WTC11 (cell line): ENCODE measurements around the gene KRT222. TPM values are rescaled to one million over a fixed set of nuclear protein-coding genes. Genes with fewer than 3 reads are reported as not detected.

ENCODE experiments used
- ATAC-seq: fragments of 200-7000 bp; cut with Tn5 transposase; 2 replicates; pipeline ENCODE4 v1.10.0; 2021; ENCODE audit warnings: mild to moderate bottlenecking, moderate library complexity
- CTCF ChIA-PET: fragments of 300-600 bp; sonication (Branson Sonifier 250); formaldehyde crosslinking; loops from one replicate; lab custom pipeline; 2021; ENCODE audit warnings: antibody characterized with exemption; lab: Charles Lee
- POLR2A ChIA-PET: fragments of 350-600 bp; sonication (Branson Sonifier 250); formaldehyde crosslinking; loops from one replicate; lab custom pipeline; 2021; ENCODE audit warnings: antibody characterized with exemption; lab: Charles Lee
- DNase-seq: peaks from one replicate; pipeline ENCODE4 v3.0.0; 2021; ENCODE audit warnings: low spot score
- H3K27ac Mint-ChIP-seq: 2 replicates; pipeline ENCODE4 v1.8.0; 2021; ENCODE audit warnings: mixed read lengths
- H3K27me3 Mint-ChIP-seq: 2 replicates; pipeline ENCODE4 v1.8.0; 2021; ENCODE audit warnings: low read depth, mild to moderate bottlenecking, moderate library complexity, mixed read lengths
- H3K36me3 Mint-ChIP-seq: 2 replicates; pipeline ENCODE4 v1.8.0; 2021; ENCODE audit warnings: mixed read lengths
- H3K4me1 Mint-ChIP-seq: 2 replicates; pipeline ENCODE4 v1.8.0; 2022; ENCODE audit warnings: mixed read lengths
- H3K4me3 Mint-ChIP-seq: 2 replicates; pipeline ENCODE4 v1.8.0; 2021; ENCODE audit warnings: mild to moderate bottlenecking, moderate library complexity, mixed read lengths
- H3K9me3 Mint-ChIP-seq: 2 replicates; pipeline ENCODE4 v1.8.0; 2021; ENCODE audit warnings: mixed read lengths
- CBFB ChIP-seq: sonication (generic); formaldehyde crosslinking; IDR thresholded peaks from 2 replicates; pipeline ENCODE4 v1.8.1; 2022; ENCODE audit warnings: mild to moderate bottlenecking, low read depth, missing genetic modification reagents
- CDX4 ChIP-seq: fragments of 250-450 bp; sonication (Bioruptor Pico); IDR thresholded peaks from 2 replicates; pipeline ENCODE4 v1.9.0; 2021; ENCODE audit warnings: moderate library complexity, mild to moderate bottlenecking, inconsistent platforms, borderline replicate concordance
- CREM ChIP-seq: sonication (generic); formaldehyde crosslinking; IDR thresholded peaks from 2 replicates; pipeline ENCODE4 v1.8.1; 2022; ENCODE audit warnings: mild to moderate bottlenecking, missing genetic modification reagents, moderate library complexity
- CTCF ChIP-seq: fragments of 200-600 bp; IDR thresholded peaks from 2 replicates; pipeline ENCODE4 v1.8.0; 2022; ENCODE audit warnings: antibody characterized with exemption
- EMX1 ChIP-seq: fragments of 250-450 bp; sonication (Bioruptor Pico); IDR thresholded peaks from 2 replicates; pipeline ENCODE4 v1.8.0; 2021; ENCODE audit warnings: mild to moderate bottlenecking
- ESRRA ChIP-seq: sonication (generic); formaldehyde crosslinking; IDR thresholded peaks from 2 replicates; pipeline ENCODE4 v1.8.1; 2022; ENCODE audit warnings: mild to moderate bottlenecking, missing genetic modification reagents, borderline replicate concordance
- ETV6 ChIP-seq: sonication (generic); formaldehyde crosslinking; IDR thresholded peaks from 2 replicates; pipeline ENCODE4 v1.8.1; 2022; ENCODE audit warnings: mild to moderate bottlenecking, missing genetic modification reagents
- GABPB1 ChIP-seq: sonication (generic); formaldehyde crosslinking; IDR thresholded peaks from 2 replicates; pipeline ENCODE4 v1.8.1; 2023; ENCODE audit warnings: mild to moderate bottlenecking, missing genetic modification reagents
- HMGA2 ChIP-seq: fragments of 250-450 bp; sonication (Bioruptor Pico); IDR thresholded peaks from 2 replicates; pipeline ENCODE4 v1.4.0; 2021; ENCODE audit warnings: mild to moderate bottlenecking, moderate library complexity
- NR3C1 ChIP-seq: sonication (generic); formaldehyde crosslinking; conservative IDR thresholded peaks from 2 replicates; pipeline ENCODE4 v1.8.1; 2023; ENCODE audit warnings: low read depth, mild to moderate bottlenecking, missing genetic modification reagents
- SP1 ChIP-seq: sonication (generic); formaldehyde crosslinking; conservative IDR thresholded peaks from 2 replicates; pipeline ENCODE4 v1.8.1; 2022; ENCODE audit warnings: missing genetic modification reagents
- ZMAT4 ChIP-seq: fragments of 250-450 bp; sonication (Bioruptor Pico); IDR thresholded peaks from 2 replicates; pipeline ENCODE4 v1.9.0; 2021; ENCODE audit warnings: mild to moderate bottlenecking
- ZNF281 ChIP-seq: sonication (generic); formaldehyde crosslinking; IDR thresholded peaks from 2 replicates; pipeline ENCODE4 v1.8.0; 2023; ENCODE audit warnings: mild to moderate bottlenecking, missing genetic modification reagents
- ZNF396 ChIP-seq: fragments of 250-450 bp; sonication (Bioruptor Pico); IDR thresholded peaks from 2 replicates; pipeline ENCODE4 v1.8.0; 2021; ENCODE audit warnings: mild to moderate bottlenecking, moderate library complexity, borderline replicate concordance
- ZNF416 ChIP-seq: fragments of 250-450 bp; sonication (Bioruptor Pico); IDR thresholded peaks from 2 replicates; pipeline ENCODE4 v1.9.0; 2021; ENCODE audit warnings: mild to moderate bottlenecking, inconsistent platforms
- ZNF425 ChIP-seq: fragments of 250-450 bp; sonication (Bioruptor Pico); conservative IDR thresholded peaks from 2 replicates; pipeline ENCODE4 v1.9.0; 2021; ENCODE audit warnings: mild to moderate bottlenecking
- total RNA-seq: library from RNA; stranded (reverse); gene quantifications from 3 replicates; pipeline ENCODE4 v1.2.3, GENCODE V29; 2021
- TF ChIP-seq, protein P1 (sequence below): sonication (generic); formaldehyde crosslinking; IDR thresholded peaks from 2 replicates; pipeline ENCODE4 v1.8.1; 2022; ENCODE audit warnings: mild to moderate bottlenecking, moderate library complexity, missing genetic modification reagents
- TF ChIP-seq, protein P2 (sequence below): sonication (generic); formaldehyde crosslinking; IDR thresholded peaks from 2 replicates; pipeline ENCODE4 v1.8.1; 2022; ENCODE audit warnings: low read depth, mild to moderate bottlenecking, moderate library complexity, missing genetic modification reagents, borderline replicate concordance

KRT222 gene
- total RNA-seq, 1 experiment from 2014 or later: 0.09 TPM

GRCh38 chr17:40666331-40666730 lies 1.4 kb upstream of the KRT222 start:
- H3K9me3 Mint-ChIP-seq: no peaks in the 10 kb centered on the region
- H3K27ac Mint-ChIP-seq: no peak overlapping the region
- TF ChIP-seq ZMAT4 (CRISPR knock-in tag) (no peak), NR3C1 (CRISPR knock-in tag) (no peak), ESRRA (CRISPR knock-in tag) (no peak), CTCF (no peak), GABPB1 (CRISPR knock-in tag) (no peak), ETV6 (CRISPR knock-in tag) (no peak), SP1 (no peak), ZNF425 (no peak)
- POLR2A ChIA-PET: no interaction called here
- CTCF ChIA-PET: no interaction called here
- no peaks in the 10 kb centered on the region for H3K36me3 Mint-ChIP-seq
- peaks cover 21% of the 10 kb centered on the region for H3K4me1 Mint-ChIP-seq
- H3K27me3 Mint-ChIP-seq: no peaks in the 10 kb centered on the region
- ATAC-seq (no peak), DNase-seq (no peak)
- H3K4me3 Mint-ChIP-seq: no peak overlapping the region

DNA sequence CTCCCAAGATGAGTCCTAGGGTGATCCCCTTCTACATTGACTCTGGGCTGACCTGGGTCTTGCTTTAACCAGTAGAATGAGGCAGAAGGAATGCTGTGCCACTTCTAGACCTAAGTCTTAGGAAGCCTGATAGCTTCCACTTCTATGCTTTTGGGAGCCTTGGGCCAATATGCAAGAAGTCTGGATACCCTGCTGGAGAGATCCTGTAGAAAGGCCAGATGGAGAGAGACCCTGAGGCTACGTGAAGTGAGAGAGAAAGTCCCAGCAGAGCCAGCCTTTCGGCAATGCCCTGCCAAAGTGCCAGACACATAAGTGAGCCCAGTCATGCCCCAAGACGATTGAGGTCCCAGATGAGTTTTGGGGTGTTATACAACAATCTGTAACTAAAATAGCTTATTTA lies 1.7 kb downstream of the KRT222 start:
- CTCF ChIA-PET: interaction anchor here (1.0 to 1.2 kb wide), 3 partner anchors 43 to 48 kb away, joined by 3 read pairs; no protein-coding TSS in a partner anchor
- no peak overlapping the region for H3K27ac Mint-ChIP-seq

DNA sequence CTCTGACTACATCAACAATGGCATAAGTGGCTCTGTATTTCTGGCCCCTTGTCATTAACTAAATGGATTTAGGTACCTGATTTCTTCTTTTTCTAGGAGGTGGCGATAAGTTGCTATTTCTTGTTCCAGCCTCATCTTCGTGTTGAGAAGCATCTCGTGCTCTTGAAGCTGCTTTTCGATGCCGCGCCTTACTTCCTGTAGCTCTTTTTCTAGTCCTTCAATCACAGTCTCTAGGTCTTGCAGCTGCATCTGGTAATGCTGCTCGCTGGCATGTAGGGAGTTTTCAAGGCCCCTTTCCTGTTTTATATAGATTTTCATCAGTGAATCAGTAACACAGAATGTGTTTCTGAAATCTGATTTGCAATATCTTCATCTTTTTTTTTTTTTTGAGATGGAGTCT lies 5.1 kb downstream of the KRT222 start:
- peaks cover 6% of the 10 kb centered on the region for H3K4me1 Mint-ChIP-seq
- ChIA-PET CTCF (interaction anchor here (1.6 kb wide), 1 partner anchor 44 kb away, joined by 5 read pairs; no protein-coding TSS in a partner anchor), POLR2A (interaction anchor here (0.6 kb wide), 1 partner anchor 12 kb away, joined by 3 read pairs; no protein-coding TSS in a partner anchor)
- no peaks in the 10 kb centered on the region for H3K36me3 Mint-ChIP-seq
- H3K27ac Mint-ChIP-seq: no peak overlapping the region
- DNase-seq: no peak
- no peak for ATAC-seq
- no peaks in the 10 kb centered on the region for H3K9me3 Mint-ChIP-seq
- no peak overlapping the region for H3K4me3 Mint-ChIP-seq
- no peaks in the 10 kb centered on the region for H3K27me3 Mint-ChIP-seq
- TF ChIP-seq, protein P1, sequence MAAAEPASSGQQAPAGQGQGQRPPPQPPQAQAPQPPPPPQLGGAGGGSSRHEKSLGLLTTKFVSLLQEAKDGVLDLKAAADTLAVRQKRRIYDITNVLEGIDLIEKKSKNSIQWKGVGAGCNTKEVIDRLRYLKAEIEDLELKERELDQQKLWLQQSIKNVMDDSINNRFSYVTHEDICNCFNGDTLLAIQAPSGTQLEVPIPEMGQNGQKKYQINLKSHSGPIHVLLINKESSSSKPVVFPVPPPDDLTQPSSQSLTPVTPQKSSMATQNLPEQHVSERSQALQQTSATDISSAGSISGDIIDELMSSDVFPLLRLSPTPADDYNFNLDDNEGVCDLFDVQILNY (CRISPR knock-in tag): no peak
- TF ChIP-seq ZNF416 (CRISPR knock-in tag): no peak
- TF ChIP-seq CTCF: no peak
- no peak for TF ChIP-seq EMX1
- TF ChIP-seq, protein P2, sequence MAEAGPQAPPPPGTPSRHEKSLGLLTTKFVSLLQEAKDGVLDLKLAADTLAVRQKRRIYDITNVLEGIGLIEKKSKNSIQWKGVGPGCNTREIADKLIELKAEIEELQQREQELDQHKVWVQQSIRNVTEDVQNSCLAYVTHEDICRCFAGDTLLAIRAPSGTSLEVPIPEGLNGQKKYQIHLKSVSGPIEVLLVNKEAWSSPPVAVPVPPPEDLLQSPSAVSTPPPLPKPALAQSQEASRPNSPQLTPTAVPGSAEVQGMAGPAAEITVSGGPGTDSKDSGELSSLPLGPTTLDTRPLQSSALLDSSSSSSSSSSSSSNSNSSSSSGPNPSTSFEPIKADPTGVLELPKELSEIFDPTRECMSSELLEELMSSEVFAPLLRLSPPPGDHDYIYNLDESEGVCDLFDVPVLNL (CRISPR knock-in tag): no peak
- no peak for TF ChIP-seq CDX4 (CRISPR knock-in tag)
- no peak for TF ChIP-seq ZNF396 (CRISPR knock-in tag)

More for the DNA sequence above, 1.7 kb downstream of the KRT222 start:
- DNase-seq: no peak
- H3K9me3 Mint-ChIP-seq: no peaks in the 10 kb centered on the region
- H3K36me3 Mint-ChIP-seq: no peaks in the 10 kb centered on the region
- H3K4me3 Mint-ChIP-seq: no peak overlapping the region
- H3K27me3 Mint-ChIP-seq: no peaks in the 10 kb centered on the region
- peak; percentile 57; the same call in 1 of the 2 replicates for ATAC-seq
- POLR2A ChIA-PET: no interaction called here
- TF ChIP-seq CREM (CRISPR knock-in tag) (no peak), GABPB1 (CRISPR knock-in tag) (no peak), ZNF281 (CRISPR knock-in tag) (no peak), EMX1 (no peak), CBFB (CRISPR knock-in tag) (no peak), HMGA2 (CRISPR knock-in tag) (no peak)
- H3K4me1 Mint-ChIP-seq: peaks cover 16% of the 10 kb centered on the region
